ENCODE measurements around the gene NFRKB.

Gene NFRKB

GRCh38 chr11:129911298-129911697 is 15.9 kb upstream of the NFRKB start:
- Histone ChIP-seq H3K4me2 (peak overlapping the region; percentile 28 to 87 (median 60)), H3K27me3 (no peaks in the 10 kb centered on the region), H3K4me3 (no peak overlapping the region), H3K4me1 (peaks cover 14 to 28% (median 23%) of the 10 kb centered on the region in 10 experiments), H3K9ac (peak overlapping the region in 4 of 11 experiments; percentile 11 to 42 (median 29); a peak in 2 of 22 replicates), H3K27ac (peak overlapping the region in 7 of 11 experiments; percentile 5 to 57 (median 30); a peak in 8 of 22 replicates), H3K9me3 (replicated peaks in 1 of 11) (no peaks in the 10 kb centered on the region), H3K36me3 (peaks cover 58 to 100% (median 87%) of the 10 kb centered on the region in 11 experiments), H4K20me1 (no peaks in the 10 kb centered on the region)
- no peak for TF ChIP-seq Cebpa-rat (IDR thresholded peaks at IDR 0.05)

- H3K4me3 ChIP-seq = no peak overlapping the region
- peaks cover 14 to 28% (median 22%) of the 10 kb centered on the region in 10 experiments for H3K4me1 ChIP-seq
- peaks cover 56 to 100% (median 88%) of the 10 kb centered on the region in 11 experiments for H3K36me3 ChIP-seq
- H4K20me1 ChIP-seq = no peaks in the 10 kb centered on the region
- no peaks in the 10 kb centered on the region for H3K9me3 ChIP-seq (replicated peaks in 1 of 11)
- H3K9ac ChIP-seq = no peak overlapping the region
- H3K27ac ChIP-seq = no peak overlapping the region
- no peaks in the 10 kb centered on the region for H3K27me3 ChIP-seq
- H3K4me2 ChIP-seq = no peak overlapping the region
- no peak for TF ChIP-seq Cebpa-rat (IDR thresholded peaks at IDR 0.05)
Measured at GRCh38 chr11:129910360-129910759, 15.0 kb upstream of the NFRKB start.

GRCh38 chr11:129905402-129905801 is 10.0 kb upstream of the NFRKB start:
- no peak for TF ChIP-seq Cebpa-rat (IDR thresholded peaks at IDR 0.05)
- peaks cover 71 to 99% (median 89%) of the 10 kb centered on the region in 11 experiments for H3K36me3 ChIP-seq

GRCh38 chr11:129896062-129896461 is 684 bp upstream of the NFRKB start:
- Histone ChIP-seq H3K4me1 (peaks cover 14 to 23% (median 20%) of the 10 kb centered on the region in 10 experiments), H4K20me1 (peaks cover 0 to 40% (median 20%) of the 10 kb centered on the region in 11 experiments; a peak in 11 of 22 replicates), H3K9ac (peak overlapping the region; percentile 78 to 92 (median 86); a peak in 21 of 22 replicates), H3K4me2 (peak overlapping the region; percentile 75 to 96 (median 83)), H3K9me3 (replicated peaks in 1 of 11) (no peaks in the 10 kb centered on the region), H3K4me3 (peak overlapping the region; percentile 81 to 98 (median 88); a peak in 19 of 20 replicates), H3K27ac (peak overlapping the region in 4 of 11 experiments; percentile 35 to 84 (median 76); a peak in 4 of 22 replicates), H3K36me3 (peaks cover 28 to 53% (median 40%) of the 10 kb centered on the region in 11 experiments), H3K27me3 (no peaks in the 10 kb centered on the region)
- no peak for TF ChIP-seq Cebpa-rat (IDR thresholded peaks at IDR 0.05)

More at GRCh38 chr11:129905402-129905801, 10.0 kb upstream of the NFRKB start:
- no peak overlapping the region for H3K4me2 ChIP-seq
- H4K20me1 ChIP-seq = no peaks in the 10 kb centered on the region
- H3K27me3 ChIP-seq = no peaks in the 10 kb centered on the region
- no peak overlapping the region for H3K4me3 ChIP-seq
- peaks cover 0 to 9% (median 0%) of the 10 kb centered on the region in 10 experiments; a peak in 4 of 20 replicates for H3K4me1 ChIP-seq
- no peak overlapping the region for H3K27ac ChIP-seq
- H3K9me3 ChIP-seq (replicated peaks in 1 of 11) = no peaks in the 10 kb centered on the region
- no peak overlapping the region for H3K9ac ChIP-seq

GRCh38 chr11:129894278-129895125 is 876 bp downstream of the NFRKB start:
- peak in 1 of 11 experiments; percentile 32; a peak in 1 of 22 replicates for TF ChIP-seq Cebpa-rat (IDR thresholded peaks at IDR 0.05)
- Histone ChIP-seq H3K9me3 (replicated peaks in 1 of 11) (no peaks in the 10 kb centered on the region), H3K27me3 (no peaks in the 10 kb centered on the region), H3K36me3 (peaks cover 42 to 53% (median 49%) of the 10 kb centered on the region in 11 experiments), H3K4me2 (peak overlapping the region; percentile 76 to 94 (median 84)), H3K4me3 (peak overlapping the region; percentile 81 to 98 (median 88)), H3K27ac (peak overlapping the region; percentile 68 to 84 (median 76)), H3K9ac (peak overlapping the region; percentile 78 to 92 (median 86)), H3K4me1 (peaks cover 14 to 23% (median 20%) of the 10 kb centered on the region in 10 experiments), H4K20me1 (peaks cover 0 to 54% (median 26%) of the 10 kb centered on the region in 11 experiments; a peak in 12 of 22 replicates)

GRCh38 chr11:129888451-129888850 is 6.9 kb downstream of the NFRKB start:
- H3K36me3 ChIP-seq = peaks cover 93 to 100% (median 99%) of the 10 kb centered on the region in 11 experiments
- no peaks in the 10 kb centered on the region for H3K9me3 ChIP-seq (replicated peaks in 1 of 11)
- no peak overlapping the region for H3K27ac ChIP-seq
- H3K4me3 ChIP-seq = no peak overlapping the region
- no peaks in the 10 kb centered on the region for H3K27me3 ChIP-seq
- peaks cover 0 to 44% (median 18%) of the 10 kb centered on the region in 11 experiments; a peak in 14 of 22 replicates for H4K20me1 ChIP-seq
- no peak overlapping the region for H3K9ac ChIP-seq
- H3K4me1 ChIP-seq = peaks cover under 1 to 17% (median 11%) of the 10 kb centered on the region in 10 experiments; a peak in 14 of 20 replicates
- peak overlapping the region in 3 of 11 experiments; percentile 12 to 23 (median 15); a peak in 2 of 22 replicates for H3K4me2 ChIP-seq
- no peak for TF ChIP-seq Cebpa-rat (IDR thresholded peaks at IDR 0.05)

- Histone ChIP-seq H3K9ac (no peak overlapping the region), H4K20me1 (peaks cover 0 to 19% (median 11%) of the 10 kb centered on the region in 11 experiments; a peak in 11 of 22 replicates), H3K4me1 (peaks cover 0 to 15% (median 11%) of the 10 kb centered on the region in 10 experiments; a peak in 11 of 20 replicates), H3K9me3 (replicated peaks in 1 of 11) (no peaks in the 10 kb centered on the region), H3K27ac (no peak overlapping the region), H3K4me3 (no peak overlapping the region), H3K4me2 (no peak overlapping the region), H3K27me3 (no peaks in the 10 kb centered on the region), H3K36me3 (peaks cover 98 to 100% (median 100%) of the 10 kb centered on the region in 11 experiments)
- TF ChIP-seq Cebpa-rat (IDR thresholded peaks at IDR 0.05) = no peak
Measured at GRCh38 chr11:129885381-129885780, 10.0 kb downstream of the NFRKB start.

- peaks cover 0 to 15% (median 11%) of the 10 kb centered on the region in 10 experiments; a peak in 11 of 20 replicates for H3K4me1 ChIP-seq
- H4K20me1 ChIP-seq = peaks cover 0 to 22% (median 11%) of the 10 kb centered on the region in 11 experiments; a peak in 10 of 22 replicates
- H3K27ac ChIP-seq = no peak overlapping the region
- no peak overlapping the region for H3K9ac ChIP-seq
- peaks cover 98 to 100% (median 100%) of the 10 kb centered on the region in 11 experiments for H3K36me3 ChIP-seq
- H3K9me3 ChIP-seq (replicated peaks in 1 of 11) = no peaks in the 10 kb centered on the region
- H3K4me3 ChIP-seq = no peak overlapping the region
- TF ChIP-seq Cebpa-rat (IDR thresholded peaks at IDR 0.05) = no peak
- H3K4me2 ChIP-seq = no peak overlapping the region
- H3K27me3 ChIP-seq = no peaks in the 10 kb centered on the region
Measured at GRCh38 chr11:129884581-129884980, 10.8 kb downstream of the NFRKB start.
